ENCODE results near the gene SPTBN1.

The SPTBN1 gene

GRCh38 chr2:54617409-54617808 lies 161.3 kb downstream of the SPTBN1 start:
- no peak for DNase-seq

GRCh38 chr2:54618646-54619565 lies 162.8 kb downstream of the SPTBN1 start:
- no peak for DNase-seq

GRCh38 chr2:54619660-54620231 lies 163.6 kb downstream of the SPTBN1 start:
- DNase-seq = no peak

- DNase-seq = no peak
Measured at GRCh38 chr2:54620948-54621347, 164.8 kb downstream of the SPTBN1 start.

- no peak for DNase-seq
Measured at GRCh38 chr2:54624591-54625071, 168.5 kb downstream of the SPTBN1 start.

- DNase-seq = no peak
Measured at GRCh38 chr2:54626131-54626530, 170.0 kb downstream of the SPTBN1 start.

- DNase-seq = no peak
Measured at GRCh38 chr2:54626884-54627283, 170.8 kb downstream of the SPTBN1 start.

GRCh38 chr2:54627973-54628372 lies 171.8 kb downstream of the SPTBN1 start:
- no peak for DNase-seq

- DNase-seq = no peak
Measured at GRCh38 chr2:54628418-54628817, 172.3 kb downstream of the SPTBN1 start.

GRCh38 chr2:54628957-54629356 lies 172.8 kb downstream of the SPTBN1 start:
- no peak for DNase-seq

- DNase-seq = no peak
Measured at GRCh38 chr2:54629390-54629789, 173.3 kb downstream of the SPTBN1 start.

GRCh38 chr2:54629914-54630857 lies 174.1 kb downstream of the SPTBN1 start:
- DNase-seq = no peak

GRCh38 chr2:54630858-54631497 lies 174.9 kb downstream of the SPTBN1 start:
- DNase-seq = no peak

- DNase-seq = no peak
Measured at GRCh38 chr2:54631755-54632154, 175.6 kb downstream of the SPTBN1 start.

- DNase-seq = no peak
Measured at GRCh38 chr2:54632733-54633692, 176.9 kb downstream of the SPTBN1 start.

- DNase-seq = no peak
Measured at GRCh38 chr2:54634021-54634420, 177.9 kb downstream of the SPTBN1 start.

- DNase-seq = no peak
Measured at GRCh38 chr2:54634564-54635511, 178.7 kb downstream of the SPTBN1 start.

- no peak for DNase-seq
Measured at GRCh38 chr2:54635554-54636152, 179.5 kb downstream of the SPTBN1 start.

GRCh38 chr2:54636415-54637139 lies 180.4 kb downstream of the SPTBN1 start:
- DNase-seq = no peak

Data from activated CD8-positive, alpha-beta memory T cell treated with anti-CD3 and anti-CD28 coated beads, Interleukin-2, amount 50 U/mL, for 48 hours (primary cell).